Kidney tubule cell (primary cell): ENCODE data around the gene TBC1D2.

Experiments
- DNase-seq: peaks from one replicate; pipeline ENCODE4 v3.0.0-alpha.2; 2018; ENCODE audit warnings: low spot score

Gene TBC1D2

GRCh38 chr9:98255578-98256296 is at the start of gene TBC1D2:
TSS of gene TBC1D2 (minus strand) at chr9:98255649. CDS start at chr9:98255541, 108 bp downstream.
- peak; percentile 96 for DNase-seq

- DNase-seq = no peak
Observed at GRCh38 chr9:98304381-98304780, 48.9 kb upstream of the TBC1D2 start.

DNA sequence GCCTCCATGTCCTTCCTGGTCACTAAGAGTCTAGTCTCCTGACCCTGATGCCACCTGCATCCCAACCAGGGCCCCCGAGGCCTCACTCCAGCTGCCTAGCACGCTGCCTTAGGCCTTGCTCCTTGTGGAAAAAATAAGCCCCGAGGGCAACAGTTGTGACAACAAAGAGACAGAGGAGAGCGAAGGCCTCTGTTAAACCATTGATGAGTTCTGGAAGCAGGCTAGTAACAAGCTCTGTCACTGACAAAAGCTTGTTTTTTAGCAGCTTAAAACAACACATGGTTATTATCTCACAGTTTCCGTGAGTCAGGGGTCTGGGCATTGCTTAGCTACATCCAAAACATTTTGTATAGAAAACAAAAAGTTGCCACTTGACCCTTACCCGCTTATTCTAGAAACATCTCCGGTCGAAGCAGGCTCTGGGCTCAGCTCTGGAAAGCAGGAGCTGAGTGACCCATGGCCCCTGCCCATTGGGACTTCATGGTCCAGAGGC is 48.2 kb upstream of the TBC1D2 start:
- DNase-seq = no peak

DNA sequence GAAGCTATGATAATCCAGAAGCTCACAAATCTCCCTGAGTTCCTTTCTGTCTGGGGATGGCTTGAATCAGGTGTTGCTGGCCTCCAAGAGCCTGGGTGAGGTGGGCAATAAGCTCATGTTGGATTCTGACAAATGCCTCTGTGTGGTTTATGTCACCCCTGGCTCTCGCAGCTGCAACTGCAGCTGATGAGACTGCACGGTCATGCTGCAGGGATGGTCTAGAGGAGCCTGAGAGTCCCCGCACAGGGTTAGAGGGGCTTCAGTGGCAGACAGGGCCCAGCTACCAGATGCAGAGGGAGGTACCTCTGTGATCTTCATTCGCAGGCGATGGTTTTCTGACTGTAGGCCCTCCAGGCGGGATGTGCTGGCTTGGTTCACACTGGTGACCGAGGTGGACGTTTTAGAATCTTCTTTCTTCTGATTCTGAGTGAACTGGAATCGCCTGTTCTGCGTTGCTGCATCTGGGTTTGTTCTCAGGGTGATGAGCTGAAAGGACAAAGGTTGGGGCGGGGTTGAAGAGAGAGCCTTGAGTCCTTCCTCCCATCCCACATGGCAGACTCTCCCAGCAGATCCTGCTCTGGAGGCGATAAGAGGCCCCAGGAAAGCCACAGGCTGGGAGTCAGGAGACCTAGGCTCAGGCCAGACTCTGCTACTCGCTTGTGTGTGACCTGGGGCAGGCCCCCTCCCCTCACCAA is 47.6 kb upstream of the TBC1D2 start:
- DNase-seq = no peak

DNA sequence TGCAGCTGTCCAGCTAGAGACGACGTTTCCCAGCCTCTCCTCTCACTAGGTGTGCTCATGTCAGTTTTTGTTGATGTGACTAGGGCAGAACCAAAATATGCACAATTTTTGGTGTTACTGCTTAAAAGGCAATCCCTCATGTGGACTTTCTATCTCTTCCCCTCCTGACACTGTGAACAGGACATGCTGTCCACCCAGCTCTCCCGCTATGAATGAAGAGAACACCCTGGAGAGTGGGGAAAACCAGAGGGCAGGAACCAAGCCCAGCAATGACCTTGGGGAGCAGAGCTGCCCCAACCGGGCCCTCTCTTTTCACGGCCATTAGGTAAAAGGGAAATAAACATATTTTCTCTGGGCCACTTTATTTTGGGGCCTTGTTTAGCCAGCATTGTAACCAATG is 46.7 kb upstream of the TBC1D2 start:
- no peak for DNase-seq

GRCh38 chr9:98300611-98301010 is 45.2 kb upstream of the TBC1D2 start:
- DNase-seq = no peak

GRCh38 chr9:98298476-98298875 is 43.0 kb upstream of the TBC1D2 start:
- no peak for DNase-seq

GRCh38 chr9:98295824-98296223 is 40.4 kb upstream of the TBC1D2 start:
- no peak for DNase-seq

DNA sequence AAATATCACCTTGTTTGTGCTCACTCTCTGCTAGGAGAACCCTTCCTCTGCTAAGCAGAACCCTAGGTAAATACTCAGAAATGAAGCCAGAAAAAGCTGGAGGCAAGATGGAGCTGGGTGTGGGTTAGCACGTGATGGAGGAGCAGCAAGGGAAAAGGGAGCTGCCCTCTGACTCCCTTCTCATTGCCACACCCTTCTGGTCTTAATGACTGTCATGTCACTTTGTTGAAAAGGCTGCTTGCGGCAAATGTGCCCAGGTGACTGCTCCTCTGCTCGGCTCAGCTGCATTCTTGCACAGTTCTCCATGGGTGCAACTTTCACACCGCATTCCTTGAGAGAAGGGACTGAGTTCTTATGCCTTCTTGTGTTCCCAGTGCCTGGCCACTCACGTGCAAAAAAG is 36.4 kb upstream of the TBC1D2 start:
- DNase-seq = no peak

DNA sequence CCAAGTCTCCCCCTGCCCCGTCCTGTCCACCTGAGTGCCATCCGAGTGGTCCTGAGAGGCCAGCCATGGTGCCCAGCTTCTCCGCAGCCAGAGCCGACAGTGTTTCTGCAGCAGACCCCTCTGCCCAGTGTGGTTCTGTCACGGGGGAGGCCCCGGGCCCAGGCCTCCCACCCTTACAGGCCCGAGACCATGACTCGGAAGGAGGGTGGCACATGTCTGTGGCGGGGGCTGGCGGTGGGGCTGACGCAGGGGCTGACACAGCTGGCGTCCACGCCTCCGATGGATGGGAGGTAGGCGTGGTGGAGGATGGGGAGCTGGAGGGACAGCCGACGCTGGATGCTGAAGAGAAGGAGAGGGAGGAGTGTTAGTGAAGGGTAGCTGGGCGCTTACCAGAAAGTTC is 35.0 kb upstream of the TBC1D2 start:
- no peak for DNase-seq

- no peak for DNase-seq
Observed at GRCh38 chr9:98289614-98290201, 34.3 kb upstream of the TBC1D2 start.

DNA sequence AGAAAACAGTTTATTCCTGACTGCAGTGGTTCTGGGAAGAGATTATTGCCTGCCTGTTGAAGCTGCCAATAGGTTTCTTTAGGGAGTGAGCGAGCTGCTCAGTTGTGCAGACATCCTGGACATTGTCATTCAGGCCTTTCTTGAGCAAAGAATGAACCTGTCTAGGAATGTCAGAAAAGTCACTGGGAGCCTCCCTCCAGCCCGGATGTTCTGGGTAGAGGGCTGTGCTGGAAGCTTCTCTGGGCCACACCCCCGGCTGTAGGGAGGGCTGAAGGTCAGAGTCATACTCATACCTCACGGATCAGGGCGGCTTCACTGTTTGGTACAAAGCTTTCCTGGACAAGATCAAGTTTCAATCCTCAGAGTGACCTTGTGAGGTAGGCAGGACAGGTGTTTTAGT is 33.4 kb upstream of the TBC1D2 start:
- DNase-seq = peak; percentile 56

DNA sequence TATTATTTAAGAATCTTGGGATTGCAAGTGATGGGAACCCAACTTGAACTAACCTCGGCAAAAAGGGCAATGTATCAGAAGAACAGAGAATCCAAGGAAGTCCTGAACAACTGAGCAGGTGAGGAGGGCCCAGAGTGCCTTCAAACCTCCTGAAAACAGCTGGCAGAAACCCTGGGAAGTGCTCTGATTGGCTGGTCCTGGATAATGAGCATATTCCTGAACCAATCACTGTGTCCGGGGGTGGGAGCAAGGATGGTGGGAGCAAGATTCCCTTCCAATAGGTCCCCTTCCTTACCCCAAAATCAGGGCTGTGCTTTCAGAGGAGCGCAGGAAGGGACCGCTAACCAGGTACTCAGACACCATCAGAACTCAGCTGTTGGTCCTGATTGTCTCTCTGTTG is 31.9 kb upstream of the TBC1D2 start:
- no peak for DNase-seq

DNA sequence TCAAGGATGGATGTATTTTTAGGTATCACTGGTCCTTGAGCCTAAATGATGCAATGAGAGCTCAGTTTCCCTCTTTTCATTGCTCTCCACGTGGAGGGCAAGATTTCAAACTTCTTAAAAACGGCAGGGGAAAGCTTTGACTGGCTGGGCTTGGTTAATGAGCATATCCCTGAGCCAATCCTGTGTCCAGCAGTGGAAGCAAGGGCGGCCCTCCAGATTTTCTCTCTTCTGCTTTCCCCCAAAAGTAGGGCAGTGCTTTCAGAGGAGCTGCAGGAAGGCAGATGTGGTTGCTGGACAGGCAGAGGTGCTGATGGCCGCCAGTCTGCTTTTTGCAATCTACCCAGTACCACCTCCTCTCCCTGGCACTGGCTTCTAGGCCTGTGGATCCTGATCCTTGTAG is 30.0 kb upstream of the TBC1D2 start:
- no peak for DNase-seq

DNA sequence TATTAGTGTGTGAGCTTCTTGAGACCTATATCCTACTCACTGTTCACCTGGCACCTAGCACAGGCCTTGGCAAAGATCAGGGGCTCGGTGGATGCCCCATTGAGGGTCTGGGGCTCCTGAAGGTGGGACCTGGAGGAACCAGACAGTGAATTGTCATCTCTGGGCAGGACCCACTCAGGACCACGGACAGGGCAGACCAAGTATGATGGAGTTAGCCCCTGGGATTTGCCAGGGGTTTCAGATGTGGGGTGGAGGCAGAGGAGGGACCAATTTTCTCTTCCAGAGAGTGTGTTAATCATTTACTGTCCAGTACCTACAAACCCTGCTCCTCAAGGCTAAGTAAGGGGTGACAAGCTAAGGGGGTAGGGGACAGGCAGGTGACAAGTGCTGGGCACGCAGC is 29.3 kb upstream of the TBC1D2 start:
- no peak for DNase-seq

GRCh38 chr9:98283143-98283542 is 27.7 kb upstream of the TBC1D2 start:
- DNase-seq = peak; percentile 20

DNA sequence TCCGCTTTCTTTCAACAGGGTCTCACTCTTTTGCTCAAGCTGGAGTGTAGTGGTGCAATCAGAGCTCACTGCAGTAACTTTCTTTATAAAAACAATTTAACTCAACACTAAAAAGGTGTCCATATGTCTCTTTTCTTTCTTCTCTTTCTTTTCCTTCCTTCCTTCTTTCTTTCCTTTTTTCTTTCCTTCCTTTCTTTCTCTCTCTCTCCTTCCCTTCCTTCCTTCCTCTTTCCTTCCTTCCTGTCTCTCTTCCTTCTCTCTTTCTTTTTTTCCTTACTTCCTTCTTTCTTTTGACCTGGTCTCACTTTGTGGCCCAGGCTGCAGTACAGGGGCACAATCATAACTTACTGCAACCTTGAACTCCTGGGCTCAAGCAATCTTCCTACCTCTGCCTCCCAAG is 25.8 kb upstream of the TBC1D2 start:
- no peak for DNase-seq

- no peak for DNase-seq
Observed at GRCh38 chr9:98280574-98280973, 25.1 kb upstream of the TBC1D2 start.

- DNase-seq = no peak
Observed at GRCh38 chr9:98280162-98280561, 24.7 kb upstream of the TBC1D2 start.

DNA sequence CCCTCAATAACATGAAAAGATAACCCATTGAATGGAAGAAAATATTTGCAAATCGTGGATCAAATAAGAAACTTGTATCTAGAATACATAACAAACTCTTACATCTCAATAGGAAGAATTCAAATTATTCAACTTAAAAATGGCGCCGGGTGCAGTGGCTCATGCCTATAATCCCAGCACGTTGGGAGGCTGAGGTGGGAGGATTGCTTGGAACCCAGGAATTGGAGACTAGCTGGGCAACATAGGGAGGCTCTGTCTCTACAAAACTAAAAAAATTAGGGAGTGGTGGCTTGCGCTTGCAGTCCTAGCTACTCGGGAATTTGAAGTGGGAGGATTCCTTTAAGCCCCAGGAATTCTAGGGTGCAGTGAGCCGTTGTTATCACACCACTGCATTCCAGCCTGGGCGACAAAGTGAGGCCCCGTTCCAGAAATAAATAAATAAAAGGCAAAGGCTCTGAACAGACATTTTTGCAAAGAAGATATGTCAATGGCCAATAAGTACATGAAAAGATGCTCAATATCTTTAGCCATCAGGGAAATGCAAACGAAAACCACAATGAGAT is 21.5 kb upstream of the TBC1D2 start:
- no peak for DNase-seq

DNA sequence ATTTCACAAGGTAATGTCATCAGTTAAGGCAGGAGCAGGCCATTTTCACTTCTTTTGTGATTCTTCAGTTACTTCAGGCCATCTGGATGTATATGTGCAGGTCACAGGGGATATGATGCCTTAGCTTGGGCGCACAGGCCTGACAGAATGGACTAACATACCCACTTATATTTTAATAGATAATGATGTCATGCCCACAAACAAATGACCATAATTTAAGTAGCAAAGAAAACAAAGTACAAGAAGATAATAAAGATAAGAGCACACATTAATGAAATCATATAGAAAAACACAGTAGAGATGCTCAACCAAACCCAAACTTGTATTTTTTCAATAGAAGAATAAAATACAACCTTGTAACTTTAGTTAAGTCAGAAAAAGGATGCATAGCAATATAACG is 19.7 kb upstream of the TBC1D2 start:
- no peak for DNase-seq

GRCh38 chr9:98272083-98272482 is 16.6 kb upstream of the TBC1D2 start:
- no peak for DNase-seq

DNA sequence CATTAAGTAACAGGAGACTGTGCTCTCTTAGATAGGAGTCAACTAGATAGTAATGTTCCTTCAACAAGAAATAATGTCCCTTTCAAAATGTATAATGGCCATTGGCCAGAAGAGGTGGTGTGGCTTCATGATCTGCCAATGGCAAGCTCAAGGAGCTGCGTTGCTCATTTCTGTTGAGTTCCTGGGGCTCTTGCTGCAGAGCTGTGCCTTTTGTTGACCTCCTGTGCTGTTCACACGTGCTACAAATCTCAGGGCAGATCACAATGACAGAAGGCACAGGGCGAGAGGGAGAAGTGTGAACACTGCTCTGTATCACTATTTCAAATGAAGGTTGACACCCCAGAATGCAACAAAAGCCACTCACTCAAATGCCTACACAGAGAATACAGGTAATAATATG is 16.0 kb upstream of the TBC1D2 start:
- no peak for DNase-seq
